Measurements from ENCODE around the gene IGSF22. TPM values are rescaled to one million over a fixed set of nuclear protein-coding genes. Genes with fewer than 3 reads are reported as not detected.

IGSF22 gene
- total and polyA plus RNA-seq, 2 of the 8 experiments (the other 6 are each of a cell fraction or from before 2014, with no cell fraction given) = 0.14 TPM; not detected in 1

GRCh38 chr11:18723991-18724390 lies 2.0 kb downstream of the IGSF22 start:
- Histone ChIP-seq H3K23me2 (ENCODE audit: low read depth, low read length) (peaks cover 13% of the 10 kb centered on the region), H2BK15ac (ENCODE audit: low read length) (no peak overlapping the region), H3K4ac (replicated peaks; ENCODE audit: insufficient read length, low read depth, low read length) (no peak overlapping the region), H3K4me2 (ENCODE audit: insufficient read depth in 1 of 2, low read depth in 2 of 2, low read length in 2 of 2) (no peak overlapping the region), H3K9me3 (ENCODE audit: insufficient read depth in 2 of 2, low read depth in 1 of 2, low read length in 1 of 2) (no peaks in the 10 kb centered on the region), H2AFZ (ENCODE audit: low read length) (no peak overlapping the region), H3K27me3 (replicated peaks in 1 of 4; ENCODE audit: control insufficient read depth in 3 of 4, extremely low read depth in 1 of 4, insufficient read depth in 3 of 4, low read length in 3 of 4) (peaks cover 0 to 9% (median 2%) of the 10 kb centered on the region in 4 experiments; a peak in 2 of 7 replicates), H4K91ac (replicated peaks; ENCODE audit: insufficient read length, low read length) (no peak overlapping the region), H3K9ac (replicated peaks in 1 of 4; ENCODE audit: extremely low read depth in 1 of 4, low read depth in 3 of 4, low read length in 3 of 4) (no peak overlapping the region), H2AK5ac (ENCODE audit: low read depth, low read length) (no peak overlapping the region), H2BK12ac (ENCODE audit: low read depth, low read length) (no peak overlapping the region), H3K4me3 (ENCODE audit: extremely low read depth in 1 of 4, insufficient read depth in 2 of 4, low read depth in 3 of 4, low read length in 4 of 4) (no peak overlapping the region), H3K27ac (ENCODE audit: low read depth, low read length) (no peak overlapping the region), H3K14ac (ENCODE audit: insufficient read length) (no peak overlapping the region), H3K18ac (ENCODE audit: extremely low read depth, low read length) (no peak overlapping the region), H3K23ac (ENCODE audit: insufficient read length) (no peak overlapping the region), H3K79me2 (ENCODE audit: control insufficient read depth in 1 of 2, insufficient read depth in 2 of 2, low read length in 2 of 2) (no peaks in the 10 kb centered on the region), H3K56ac (replicated peaks; ENCODE audit: insufficient read length, low read depth, low read length) (no peak overlapping the region), H2BK20ac (ENCODE audit: low read length) (0 out of 2 replicates have a peak overlapping the region, but pooled peaks have one; percentile 61), H4K8ac (ENCODE audit: extremely low read depth, insufficient read depth, low read length) (no peak overlapping the region), H2BK5ac (ENCODE audit: low read depth, low read length) (no peak overlapping the region), H4K5ac (ENCODE audit: insufficient read length, low read depth, low read length) (no peak overlapping the region), H4K20me1 (replicated peaks in 1 of 2; ENCODE audit: control insufficient read depth in 1 of 2, insufficient read depth in 2 of 2, low read length in 2 of 2) (no peaks in the 10 kb centered on the region), H3K36me3 (ENCODE audit: control insufficient read depth in 2 of 4, insufficient read depth in 4 of 4, low read length in 3 of 4) (no peaks in the 10 kb centered on the region), H3K4me1 (replicated peaks in 1 of 4; ENCODE audit: control insufficient read depth in 3 of 4, insufficient read depth in 4 of 4, low read length in 3 of 4) (peaks cover 0 to 26% (median 15%) of the 10 kb centered on the region in 4 experiments; a peak in 5 of 7 replicates), H3K79me1 (ENCODE audit: low read depth, low read length) (no peaks in the 10 kb centered on the region), H2BK120ac (replicated peaks; ENCODE audit: low read depth, low read length) (no peak overlapping the region)
- CTCF ChIA-PET (ENCODE audit: partially characterized antibody) = interaction anchor here (0.6 to 11.9 kb wide), 20 partner anchors 8 to 335 kb away, joined by 3 to 225 read pairs (median 5); partner anchors contain the start of genes TMEM86A and TSG101
- POLR2A ChIA-PET (ENCODE audit: partially characterized antibody) = interaction anchor here (1.3 kb wide), 1 partner anchor 8 kb away, joined by 5 read pairs; no protein-coding TSS in a partner anchor
- no peak for DNase-seq (ENCODE audit: low read depth in 1 of 2, low spot score in 2 of 2)
- FAIRE-seq = no peak
- WGBS, 2 experiments (ENCODE audit: extremely low coverage in 1 of 2, insufficient coverage in 1 of 2, insufficient read length in 1 of 2, insufficient replicate concordance in 2 of 2, low coverage in 1 of 2, low lambda C conversion rate in 2 of 2, missing lambda C conversion rate in 1 of 2) = 67% methylated on average over 7 of the region's 7 CpGs; no CpG with 5 or more reads in 1 of the 2 experiments
- no peak for TF ChIP-seq JUND (IDR thresholded peaks at IDR 0.05; ENCODE audit: low read length)
- no peak for TF ChIP-seq RFX5 (IDR thresholded peaks at IDR 0.05; ENCODE audit: borderline replicate concordance, low read depth, low read length)
- peak; percentile 70 for TF ChIP-seq MAX (IDR thresholded peaks at IDR 0.05)
- no peak for TF ChIP-seq SIN3A (conservative IDR thresholded peaks at IDR 0.05 in 1 of 2, IDR thresholded peaks at IDR 0.05 in 1 of 2; ENCODE audit: low read depth in 1 of 2, low read length in 2 of 2)
